AG09319 (cell line): ENCODE measurements around the gene RNF135.
"Not testable (repeated sequence)": the region's sequence is repeated elsewhere in the genome, so short reads cannot be mapped to it uniquely, and the experiment has no call there.

Source experiments
- DNase-seq: peaks from one replicate; pipeline ENCODE4 v3.0.0-alpha.2; 2010; ENCODE audit warnings: low read depth; ENCODE audit errors: extremely low read depth
- TF ChIP-seq, protein P1 (sequence below): IDR thresholded peaks from 2 replicates; pipeline ENCODE4 v1.5.1; 2011; ENCODE audit warnings: low read depth, mild to moderate bottlenecking, inconsistent platforms, low read length, moderate library complexity

Gene RNF135

GRCh38 chr17:30928584-30928983, 42.3 kb upstream of the RNF135 start:
- TF ChIP-seq, protein P1, sequence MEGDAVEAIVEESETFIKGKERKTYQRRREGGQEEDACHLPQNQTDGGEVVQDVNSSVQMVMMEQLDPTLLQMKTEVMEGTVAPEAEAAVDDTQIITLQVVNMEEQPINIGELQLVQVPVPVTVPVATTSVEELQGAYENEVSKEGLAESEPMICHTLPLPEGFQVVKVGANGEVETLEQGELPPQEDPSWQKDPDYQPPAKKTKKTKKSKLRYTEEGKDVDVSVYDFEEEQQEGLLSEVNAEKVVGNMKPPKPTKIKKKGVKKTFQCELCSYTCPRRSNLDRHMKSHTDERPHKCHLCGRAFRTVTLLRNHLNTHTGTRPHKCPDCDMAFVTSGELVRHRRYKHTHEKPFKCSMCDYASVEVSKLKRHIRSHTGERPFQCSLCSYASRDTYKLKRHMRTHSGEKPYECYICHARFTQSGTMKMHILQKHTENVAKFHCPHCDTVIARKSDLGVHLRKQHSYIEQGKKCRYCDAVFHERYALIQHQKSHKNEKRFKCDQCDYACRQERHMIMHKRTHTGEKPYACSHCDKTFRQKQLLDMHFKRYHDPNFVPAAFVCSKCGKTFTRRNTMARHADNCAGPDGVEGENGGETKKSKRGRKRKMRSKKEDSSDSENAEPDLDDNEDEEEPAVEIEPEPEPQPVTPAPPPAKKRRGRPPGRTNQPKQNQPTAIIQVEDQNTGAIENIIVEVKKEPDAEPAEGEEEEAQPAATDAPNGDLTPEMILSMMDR = no peak

GRCh38 chr17:30929081-30929633, 41.7 kb upstream of the RNF135 start:
- TF ChIP-seq, protein P1 = no peak
- no peak for DNase-seq

More at GRCh38 chr17:30928584-30928983, 42.3 kb upstream of the RNF135 start:
- DNase-seq = no peak

- DNase-seq = not testable (repeated sequence)
These were observed 41.0 kb upstream of the RNF135 start for GRCh38 chr17:30929861-30930260.

DNA sequence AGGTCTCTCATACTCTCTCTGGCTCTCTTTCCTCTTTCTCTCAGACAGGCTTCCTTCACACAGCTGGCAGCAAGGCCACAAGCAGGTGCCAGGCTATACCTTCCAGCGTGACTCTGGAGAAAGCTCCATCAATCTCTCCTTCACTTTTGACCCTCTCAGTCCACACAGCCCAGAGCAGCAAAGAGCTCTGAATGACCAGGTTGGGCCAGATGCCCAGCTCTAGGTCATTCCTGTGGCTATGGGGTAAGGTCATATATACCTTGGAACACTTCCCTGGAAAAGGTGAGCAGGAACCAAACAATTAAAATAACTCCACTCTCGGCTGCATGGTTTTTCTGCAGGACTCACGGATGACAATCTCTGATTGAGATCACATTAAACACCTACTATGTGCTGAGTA, 40.3 kb upstream of the RNF135 start:
- TF ChIP-seq, protein P1 = no peak
- no peak for DNase-seq

- not testable (repeated sequence) for DNase-seq
These were observed 39.3 kb upstream of the RNF135 start for GRCh38 chr17:30931582-30931981.

DNA sequence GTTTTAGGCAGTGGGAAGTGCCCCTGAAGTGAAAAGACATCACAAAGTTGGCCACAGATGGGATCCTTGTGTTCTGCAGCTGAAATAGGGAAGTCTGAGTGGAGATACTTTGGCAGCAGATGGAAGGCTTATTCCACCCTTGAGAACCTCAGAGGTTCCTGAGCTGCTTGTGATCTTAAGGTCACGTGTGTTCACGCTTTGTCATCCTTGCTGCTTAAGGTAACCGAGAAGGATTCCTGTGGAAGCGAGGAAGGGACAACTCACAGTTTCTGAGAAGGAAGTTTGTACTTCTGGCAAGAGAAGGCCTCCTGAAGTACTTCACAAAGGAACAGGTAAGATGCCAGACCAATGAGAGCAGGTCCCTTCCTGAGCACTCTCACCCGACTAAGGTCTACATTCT, 36.9 kb upstream of the RNF135 start:
- no peak for DNase-seq
- TF ChIP-seq, protein P1 = no peak

GRCh38 chr17:30939051-30939689, 31.7 kb upstream of the RNF135 start:
- DNase-seq = no peak
- TF ChIP-seq, protein P1 = no peak

GRCh38 chr17:30942308-30943079, 28.3 kb upstream of the RNF135 start:
- TF ChIP-seq, protein P1 = no peak
- no peak for DNase-seq
